ENCODE results near the gene PPFIBP1. TPM values are rescaled to one million over a fixed set of nuclear protein-coding genes. Genes with fewer than 3 reads are reported as not detected.
"Not testable (repeated sequence)": the region's sequence is repeated elsewhere in the genome, so short reads cannot be mapped to it uniquely, and the experiment has no call there.

Gene PPFIBP1
- polyA plus RNA-seq, 1 donor (not counting 4 experiments of a cell fraction or from before 2014, with no cell fraction given), result 83.5 TPM

DNA sequence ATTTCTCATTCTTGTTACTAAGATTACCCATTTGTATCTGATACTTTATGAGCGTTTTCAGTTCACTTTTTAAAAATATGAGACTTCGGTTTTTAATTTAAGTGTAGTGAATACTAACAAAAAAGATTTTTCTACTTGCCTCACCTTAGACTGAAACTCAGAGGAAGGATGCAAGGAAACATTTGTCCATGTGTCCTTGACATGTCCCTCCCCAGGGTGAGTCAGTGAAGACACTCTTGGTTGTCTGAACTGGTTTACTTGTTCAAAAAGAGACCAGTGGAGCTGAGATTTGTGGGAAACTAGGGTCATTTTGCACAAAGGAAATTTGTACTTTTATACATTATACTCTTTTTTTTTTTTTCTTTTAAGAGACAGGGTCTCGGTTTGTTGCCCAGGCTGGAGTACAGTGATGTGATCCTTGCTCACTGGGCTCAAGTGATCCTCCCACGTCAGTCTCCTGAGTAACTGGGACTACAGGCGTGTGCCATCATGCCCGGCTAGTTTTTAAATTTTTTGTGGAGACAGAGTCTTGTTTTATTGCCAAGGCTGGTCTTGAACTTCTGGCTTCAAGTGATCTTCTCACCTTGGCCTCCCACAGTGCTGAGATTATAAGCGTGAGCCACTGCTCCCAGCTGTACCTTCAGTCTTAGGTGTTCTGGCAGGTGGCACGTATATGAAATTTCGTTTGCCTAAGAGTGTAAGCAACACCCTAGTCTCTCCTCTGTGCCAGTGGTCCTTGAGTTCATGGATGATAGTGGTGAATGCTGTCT is 56.7 kb downstream of the PPFIBP1 start:
- TF ChIP-seq CTCF (optimal IDR thresholded peaks at IDR 0.05 in 1 of 3, IDR thresholded peaks at IDR 0.05 in 1 of 3, conservative IDR thresholded peaks at IDR 0.05 in 1 of 3; ENCODE audit: extremely low read depth in 1 of 3, insufficient read depth in 2 of 3, low read length in 3 of 3) (no peak), EZH2 (IDR thresholded peaks at IDR 0.05; ENCODE audit: low read length) (no peak)
- DNase-seq (ENCODE audit: low read depth, low spot score), result peak; percentile 71
- peaks cover 7 to 14% of the 10 kb centered on the region in 2 experiments for H3K36me3 ChIP-seq (ENCODE audit: control insufficient read depth in 2 of 2, extremely low read depth in 1 of 2, insufficient read depth in 2 of 2, low read length in 2 of 2)
- no peak overlapping the region for H3K9ac ChIP-seq (ENCODE audit: control insufficient read depth, extremely low read depth, insufficient read depth, low read length)
- FAIRE-seq, result peak; percentile 81
- peaks cover 66% of the 10 kb centered on the region for H3K79me2 ChIP-seq (ENCODE audit: control insufficient read depth, insufficient read depth, low read length)
- H3K4me3 ChIP-seq (ENCODE audit: control insufficient read depth in 2 of 3, extremely low read depth in 1 of 3, insufficient read depth in 2 of 3, low read depth in 1 of 3, low read length in 3 of 3), result no peak overlapping the region
- H3K27ac ChIP-seq (ENCODE audit: control insufficient read depth, insufficient read depth, low read length), result peak overlapping the region; percentile 75
- peaks cover 62% of the 10 kb centered on the region for H3K4me1 ChIP-seq (ENCODE audit: control insufficient read depth, extremely low read depth, insufficient read depth, low read length)
- no peaks in the 10 kb centered on the region for H3K9me1 ChIP-seq (ENCODE audit: control insufficient read depth, extremely low read depth, insufficient read depth, low read length)
- no peaks in the 10 kb centered on the region for H4K20me1 ChIP-seq (ENCODE audit: control insufficient read depth, extremely low read depth, insufficient read depth, low read length)
- H3K27me3 ChIP-seq (ENCODE audit: control insufficient read depth, extremely low read depth, insufficient read depth, low read length), result no peaks in the 10 kb centered on the region
- H3K4me2 ChIP-seq (ENCODE audit: control insufficient read depth, extremely low read depth, insufficient read depth, low read depth, low read length), result peak overlapping the region; percentile 47
- H2AFZ ChIP-seq (ENCODE audit: control insufficient read depth, low read length), result no peak overlapping the region
- no peaks in the 10 kb centered on the region for H3K9me3 ChIP-seq (ENCODE audit: control insufficient read depth, low read depth, low read length)
- dilution Hi-C loops (cut with MboI; ENCODE audit: extremely low pct_ligation_motif_present, low sequenced_read_pairs), result no loop called here

GRCh38 chr12:27581331-27581671 is 57.3 kb downstream of the PPFIBP1 start:
- H3K4me3 ChIP-seq (ENCODE audit: control insufficient read depth in 2 of 3, extremely low read depth in 1 of 3, insufficient read depth in 2 of 3, low read depth in 1 of 3, low read length in 3 of 3); DNase-seq (ENCODE audit: low read depth, low spot score); FAIRE-seq; H3K9me3 ChIP-seq (ENCODE audit: control insufficient read depth, low read depth, low read length); dilution Hi-C loops (cut with MboI; ENCODE audit: extremely low pct_ligation_motif_present, low sequenced_read_pairs); H3K27me3 ChIP-seq (ENCODE audit: control insufficient read depth, extremely low read depth, insufficient read depth, low read length); H3K9ac ChIP-seq (ENCODE audit: control insufficient read depth, extremely low read depth, insufficient read depth, low read length); H4K20me1 ChIP-seq (ENCODE audit: control insufficient read depth, extremely low read depth, insufficient read depth, low read length); H2AFZ ChIP-seq (ENCODE audit: control insufficient read depth, low read length); H3K9me1 ChIP-seq (ENCODE audit: control insufficient read depth, extremely low read depth, insufficient read depth, low read length): not testable (repeated sequence)
- peak overlapping the region; percentile 75 for H3K27ac ChIP-seq (ENCODE audit: control insufficient read depth, insufficient read depth, low read length)
- H3K4me2 ChIP-seq (ENCODE audit: control insufficient read depth, extremely low read depth, insufficient read depth, low read depth, low read length), result peak overlapping the region; percentile 47
- peaks cover 5 to 14% of the 10 kb centered on the region in 2 experiments for H3K36me3 ChIP-seq (ENCODE audit: control insufficient read depth in 2 of 2, extremely low read depth in 1 of 2, insufficient read depth in 2 of 2, low read length in 2 of 2)
- H3K4me1 ChIP-seq (ENCODE audit: control insufficient read depth, extremely low read depth, insufficient read depth, low read length), result peaks cover 57% of the 10 kb centered on the region
- H3K79me2 ChIP-seq (ENCODE audit: control insufficient read depth, insufficient read depth, low read length), result peaks cover 67% of the 10 kb centered on the region

DNA sequence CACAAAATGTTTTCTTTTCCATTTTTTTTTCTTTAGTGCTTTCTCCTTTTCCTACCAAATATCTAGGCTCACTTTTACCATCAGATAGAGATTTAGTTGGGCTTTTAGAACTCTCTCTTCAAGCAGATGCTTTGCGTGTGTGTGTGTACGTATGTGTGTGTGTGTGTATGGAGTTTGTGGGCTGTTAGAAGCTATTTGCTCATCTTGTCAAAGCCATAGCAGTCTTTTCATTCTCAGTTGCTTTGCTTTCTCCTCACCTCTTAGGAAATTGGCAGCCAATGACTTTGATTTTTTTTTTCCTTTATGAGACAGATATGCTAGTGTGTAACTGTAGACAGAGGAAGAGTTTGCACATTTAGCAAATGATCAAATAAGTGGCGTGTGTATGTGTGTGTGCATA is 57.8 kb downstream of the PPFIBP1 start:
- H3K9me3 ChIP-seq (ENCODE audit: control insufficient read depth, low read depth, low read length); H3K4me2 ChIP-seq (ENCODE audit: control insufficient read depth, extremely low read depth, insufficient read depth, low read depth, low read length); H3K9ac ChIP-seq (ENCODE audit: control insufficient read depth, extremely low read depth, insufficient read depth, low read length); H4K20me1 ChIP-seq (ENCODE audit: control insufficient read depth, extremely low read depth, insufficient read depth, low read length); H3K27me3 ChIP-seq (ENCODE audit: control insufficient read depth, extremely low read depth, insufficient read depth, low read length); H3K4me3 ChIP-seq (ENCODE audit: control insufficient read depth in 2 of 3, extremely low read depth in 1 of 3, insufficient read depth in 2 of 3, low read depth in 1 of 3, low read length in 3 of 3); DNase-seq (ENCODE audit: low read depth, low spot score); H2AFZ ChIP-seq (ENCODE audit: control insufficient read depth, low read length); dilution Hi-C loops (cut with MboI; ENCODE audit: extremely low pct_ligation_motif_present, low sequenced_read_pairs); H3K9me1 ChIP-seq (ENCODE audit: control insufficient read depth, extremely low read depth, insufficient read depth, low read length): not testable (repeated sequence)
- peaks cover 67% of the 10 kb centered on the region for H3K79me2 ChIP-seq (ENCODE audit: control insufficient read depth, insufficient read depth, low read length)
- peaks cover 55% of the 10 kb centered on the region for H3K4me1 ChIP-seq (ENCODE audit: control insufficient read depth, extremely low read depth, insufficient read depth, low read length)
- peak overlapping the region; percentile 75 for H3K27ac ChIP-seq (ENCODE audit: control insufficient read depth, insufficient read depth, low read length)
- H3K36me3 ChIP-seq (ENCODE audit: control insufficient read depth in 2 of 2, extremely low read depth in 1 of 2, insufficient read depth in 2 of 2, low read length in 2 of 2), result peaks cover 5 to 14% of the 10 kb centered on the region in 2 experiments
- FAIRE-seq, result peak; percentile 63

DNA sequence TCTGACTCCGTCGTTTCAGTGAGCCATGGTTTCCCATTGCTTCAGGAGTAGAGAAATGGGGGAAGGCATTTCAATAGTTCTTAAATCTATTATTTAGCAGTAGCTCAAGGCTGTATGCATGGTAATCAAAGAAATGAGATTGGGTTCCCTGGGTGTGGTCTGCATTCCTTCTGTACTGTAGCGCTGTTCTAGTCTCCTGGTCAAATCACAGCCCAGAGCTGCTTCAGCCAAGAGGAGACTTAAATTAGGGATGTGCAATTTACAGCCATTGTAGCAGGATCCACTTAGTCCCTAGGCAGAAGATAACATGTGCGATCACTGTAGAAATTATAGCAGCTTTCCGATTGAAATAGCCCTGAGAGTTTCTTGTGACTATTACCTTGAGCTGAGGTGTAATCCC is 58.4 kb downstream of the PPFIBP1 start:
- H3K4me3 ChIP-seq (ENCODE audit: control insufficient read depth in 2 of 3, extremely low read depth in 1 of 3, insufficient read depth in 2 of 3, low read depth in 1 of 3, low read length in 3 of 3); H3K27me3 ChIP-seq (ENCODE audit: control insufficient read depth, extremely low read depth, insufficient read depth, low read length); H4K20me1 ChIP-seq (ENCODE audit: control insufficient read depth, extremely low read depth, insufficient read depth, low read length); dilution Hi-C loops (cut with MboI; ENCODE audit: extremely low pct_ligation_motif_present, low sequenced_read_pairs); H3K9me1 ChIP-seq (ENCODE audit: control insufficient read depth, extremely low read depth, insufficient read depth, low read length); H3K9ac ChIP-seq (ENCODE audit: control insufficient read depth, extremely low read depth, insufficient read depth, low read length); H3K9me3 ChIP-seq (ENCODE audit: control insufficient read depth, low read depth, low read length); H2AFZ ChIP-seq (ENCODE audit: control insufficient read depth, low read length); DNase-seq (ENCODE audit: low read depth, low spot score): not testable (repeated sequence)
- peak overlapping the region; percentile 33 for H3K4me2 ChIP-seq (ENCODE audit: control insufficient read depth, extremely low read depth, insufficient read depth, low read depth, low read length)
- peak overlapping the region; percentile 75 for H3K27ac ChIP-seq (ENCODE audit: control insufficient read depth, insufficient read depth, low read length)
- peaks cover 5 to 14% of the 10 kb centered on the region in 2 experiments for H3K36me3 ChIP-seq (ENCODE audit: control insufficient read depth in 2 of 2, extremely low read depth in 1 of 2, insufficient read depth in 2 of 2, low read length in 2 of 2)
- peaks cover 65% of the 10 kb centered on the region for H3K79me2 ChIP-seq (ENCODE audit: control insufficient read depth, insufficient read depth, low read length)
- peak; percentile 61 for FAIRE-seq
- peaks cover 55% of the 10 kb centered on the region for H3K4me1 ChIP-seq (ENCODE audit: control insufficient read depth, extremely low read depth, insufficient read depth, low read length)
